T-helper 9 cell (primary cell): ENCODE measurements around the gene TTYH1.
"Not testable (repeated sequence)": the region's sequence is repeated elsewhere in the genome, so short reads cannot be mapped to it uniquely, and the experiment has no call there.

Experiments used
- DNase-seq: peaks from one replicate; pipeline ENCODE4 v3.0.0-alpha.2; 2020

The TTYH1 gene

DNA sequence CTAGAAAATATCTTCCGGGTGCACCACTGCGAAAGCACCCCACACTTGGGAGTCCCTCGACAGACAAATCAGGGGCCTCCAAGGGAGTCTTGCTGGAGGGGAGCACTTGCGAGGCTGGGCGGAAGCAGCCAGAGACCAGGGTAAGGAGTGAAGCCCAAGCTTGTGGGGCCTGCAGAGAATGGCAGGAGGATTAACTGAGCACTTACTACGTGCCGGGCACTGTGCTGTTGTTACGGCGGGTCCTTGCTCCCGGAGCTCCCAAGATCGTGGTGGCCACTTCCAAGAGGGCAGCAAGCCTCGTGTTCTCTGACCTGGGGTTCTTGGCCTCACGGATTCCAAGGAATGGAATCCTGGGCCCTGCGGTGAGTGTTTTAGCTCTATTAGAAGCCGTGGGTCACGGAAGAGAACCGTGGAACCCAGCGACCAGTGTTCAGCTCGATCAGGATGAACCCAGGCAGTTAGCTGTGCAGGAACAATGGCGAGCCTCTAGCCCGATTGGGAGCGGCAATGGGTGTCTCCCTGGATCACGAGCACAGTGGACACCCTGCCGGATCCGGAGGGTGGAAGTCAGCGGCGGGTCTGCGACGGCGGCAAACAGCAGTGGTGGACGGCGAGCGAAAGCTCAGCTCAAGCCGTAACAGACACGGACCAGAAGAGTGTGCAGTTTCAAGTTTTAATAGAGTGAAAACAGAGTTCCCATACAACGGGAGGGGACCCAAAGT is 9.6 kb downstream of the TTYH1 start:
- no peak for DNase-seq

DNA sequence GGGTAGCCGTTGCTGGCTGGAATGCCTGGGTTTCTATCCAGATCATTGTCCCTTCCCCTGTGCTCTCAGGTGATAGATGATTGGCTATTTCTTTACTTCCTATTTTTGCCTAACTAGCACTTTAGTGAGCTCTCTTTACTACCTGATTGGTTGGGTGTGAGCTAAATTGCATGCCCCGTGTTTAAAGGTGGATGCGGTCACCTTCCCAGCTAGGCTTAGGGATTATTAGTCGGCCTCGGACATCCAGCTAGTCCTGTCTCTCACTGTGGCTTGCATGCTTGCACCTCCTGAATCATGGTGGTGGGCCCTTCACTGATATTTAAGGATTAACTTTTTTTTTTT is 10.1 kb downstream of the TTYH1 start:
- no peak for DNase-seq

DNA sequence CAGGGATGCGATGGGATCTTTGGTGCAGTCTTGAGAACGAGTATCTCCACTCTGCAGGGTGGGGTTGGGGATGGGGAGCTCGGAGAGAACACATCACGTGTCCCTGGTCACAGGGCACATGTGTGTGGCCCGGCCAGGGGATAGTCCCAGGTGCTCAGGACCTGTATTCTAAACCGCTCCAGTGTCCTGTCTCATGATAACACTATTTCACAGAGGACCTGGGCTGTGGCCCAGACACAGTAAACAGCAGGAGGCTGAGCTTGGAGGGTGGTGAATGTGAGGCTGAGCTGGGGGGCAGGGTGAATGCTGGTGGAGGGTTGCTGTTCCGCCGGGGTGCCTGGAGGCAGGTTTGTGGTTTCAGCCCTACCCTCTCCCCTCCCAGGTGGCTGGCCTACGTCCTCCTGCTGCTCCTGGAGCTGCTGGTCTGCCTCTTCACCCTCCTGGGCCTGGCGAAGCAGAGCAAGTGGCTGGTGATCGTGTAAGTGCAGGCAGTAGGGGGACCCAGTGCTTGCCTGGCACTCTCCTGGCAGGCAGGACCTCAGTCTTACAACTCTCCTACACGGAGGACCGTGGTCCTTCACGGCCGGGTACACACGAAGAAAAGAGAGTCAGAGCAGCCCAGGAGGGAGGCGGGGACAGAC is 11.1 kb downstream of the TTYH1 start:
- no peak for DNase-seq

DNA sequence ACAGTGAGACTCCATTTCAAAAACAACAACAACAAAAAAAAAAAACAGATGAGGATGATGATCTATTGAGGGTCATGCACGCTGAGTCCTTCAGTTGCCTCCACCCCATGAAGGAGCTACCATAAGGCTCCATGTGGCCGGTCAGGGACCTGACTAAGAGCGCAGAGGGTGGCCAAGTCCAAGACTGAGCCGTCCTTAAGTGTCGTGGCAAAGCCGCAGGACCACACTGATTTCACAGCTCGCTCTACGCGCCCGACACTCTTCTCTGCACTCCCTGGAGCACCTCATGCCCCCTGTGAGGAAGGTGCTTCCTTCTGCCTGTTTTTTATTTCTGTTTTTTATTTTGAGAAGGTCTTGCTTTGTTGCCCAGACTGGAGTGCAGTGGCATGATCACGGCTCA is 12.3 kb downstream of the TTYH1 start:
- no peak for DNase-seq

DNA sequence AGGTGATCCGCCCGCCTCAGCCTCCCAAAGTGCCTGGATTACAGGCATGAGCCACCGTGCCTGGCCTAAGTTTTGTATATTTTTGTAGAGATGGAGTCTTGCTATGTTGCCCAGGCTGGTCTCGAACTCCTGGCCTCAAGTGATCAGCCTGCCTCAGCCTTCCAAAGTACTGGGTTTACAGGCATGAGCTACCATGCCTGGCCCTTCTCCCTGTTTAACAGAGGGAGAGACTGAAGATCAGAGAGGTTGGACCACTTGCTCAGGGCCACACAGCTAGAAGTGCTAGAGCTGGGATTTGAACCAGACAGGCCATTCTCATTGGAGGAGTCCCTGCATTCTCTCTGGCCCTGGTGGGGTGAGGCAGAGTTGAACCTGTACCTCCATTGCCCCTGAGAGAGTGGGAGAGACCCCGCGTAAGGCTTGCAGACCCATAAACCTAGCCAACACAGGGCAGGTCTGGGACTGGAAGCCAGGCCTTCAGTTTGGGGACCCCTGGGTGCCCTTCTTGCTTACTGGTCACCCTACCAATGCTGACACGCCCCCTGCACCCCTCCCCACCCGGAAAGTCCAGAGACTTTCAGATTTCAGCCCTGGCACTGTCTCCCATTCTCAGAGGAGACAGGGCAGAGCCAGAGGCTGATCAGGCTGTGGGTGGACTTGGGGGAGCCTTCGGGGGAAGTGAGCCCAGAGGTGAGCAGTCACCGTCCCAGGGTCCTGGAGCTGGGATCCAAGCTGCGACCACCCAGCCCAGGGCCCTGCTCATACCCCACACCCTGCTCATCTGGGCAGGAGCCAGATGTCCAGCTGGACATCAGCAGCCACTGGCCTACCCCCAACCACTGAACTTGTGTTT is 13.3 kb downstream of the TTYH1 start:
- no peak for DNase-seq

DNA sequence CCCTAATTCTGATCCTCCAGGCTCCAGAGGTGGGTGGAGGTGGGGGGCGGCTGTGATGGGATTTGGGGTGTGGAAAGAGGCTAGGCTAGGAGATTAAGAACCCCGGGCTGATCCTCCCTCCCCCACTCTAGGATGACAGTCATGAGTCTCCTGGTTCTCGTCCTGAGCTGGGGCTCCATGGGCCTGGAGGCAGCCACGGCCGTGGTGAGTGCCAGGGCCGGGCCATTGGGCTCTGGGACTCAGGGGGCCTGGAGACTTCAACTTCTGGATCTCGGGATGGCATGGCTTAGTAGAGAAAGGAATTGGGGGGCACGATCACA is 13.9 kb downstream of the TTYH1 start:
- DNase-seq = no peak

DNA sequence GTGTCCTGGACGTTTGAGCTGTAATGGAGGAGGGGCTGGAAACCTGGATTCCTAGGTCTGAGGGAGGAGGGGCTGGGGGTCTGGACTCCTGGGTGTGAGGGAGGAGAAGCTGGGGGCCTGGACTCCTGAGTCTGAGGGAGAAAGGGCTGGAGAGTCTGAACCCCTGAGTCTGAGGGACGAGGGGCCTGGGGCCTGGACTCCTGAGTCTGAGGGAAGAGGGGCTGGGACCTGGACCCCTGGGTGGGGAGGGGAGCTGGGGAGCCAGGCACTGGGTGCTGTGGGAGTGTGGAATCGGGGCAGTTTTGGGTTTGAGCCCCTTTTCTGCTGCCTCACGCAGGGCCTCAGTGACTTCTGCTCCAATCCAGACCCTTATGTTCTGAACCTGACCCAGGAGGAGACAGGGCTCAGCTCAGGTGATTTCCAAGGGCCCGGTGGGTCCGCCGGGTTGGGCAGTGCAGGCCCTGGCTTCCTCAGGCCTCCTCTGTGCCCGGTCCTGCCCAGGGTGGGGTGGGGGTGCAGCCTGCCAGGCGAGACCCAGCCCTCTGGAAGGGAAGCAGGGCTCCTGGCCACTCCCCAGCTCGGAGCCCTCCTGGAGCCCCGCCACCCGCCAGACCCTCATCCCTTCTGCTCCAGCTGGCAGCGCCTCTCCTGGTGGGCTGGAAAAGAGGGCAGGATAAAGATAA is 14.4 kb downstream of the TTYH1 start:
- no peak for DNase-seq

DNA sequence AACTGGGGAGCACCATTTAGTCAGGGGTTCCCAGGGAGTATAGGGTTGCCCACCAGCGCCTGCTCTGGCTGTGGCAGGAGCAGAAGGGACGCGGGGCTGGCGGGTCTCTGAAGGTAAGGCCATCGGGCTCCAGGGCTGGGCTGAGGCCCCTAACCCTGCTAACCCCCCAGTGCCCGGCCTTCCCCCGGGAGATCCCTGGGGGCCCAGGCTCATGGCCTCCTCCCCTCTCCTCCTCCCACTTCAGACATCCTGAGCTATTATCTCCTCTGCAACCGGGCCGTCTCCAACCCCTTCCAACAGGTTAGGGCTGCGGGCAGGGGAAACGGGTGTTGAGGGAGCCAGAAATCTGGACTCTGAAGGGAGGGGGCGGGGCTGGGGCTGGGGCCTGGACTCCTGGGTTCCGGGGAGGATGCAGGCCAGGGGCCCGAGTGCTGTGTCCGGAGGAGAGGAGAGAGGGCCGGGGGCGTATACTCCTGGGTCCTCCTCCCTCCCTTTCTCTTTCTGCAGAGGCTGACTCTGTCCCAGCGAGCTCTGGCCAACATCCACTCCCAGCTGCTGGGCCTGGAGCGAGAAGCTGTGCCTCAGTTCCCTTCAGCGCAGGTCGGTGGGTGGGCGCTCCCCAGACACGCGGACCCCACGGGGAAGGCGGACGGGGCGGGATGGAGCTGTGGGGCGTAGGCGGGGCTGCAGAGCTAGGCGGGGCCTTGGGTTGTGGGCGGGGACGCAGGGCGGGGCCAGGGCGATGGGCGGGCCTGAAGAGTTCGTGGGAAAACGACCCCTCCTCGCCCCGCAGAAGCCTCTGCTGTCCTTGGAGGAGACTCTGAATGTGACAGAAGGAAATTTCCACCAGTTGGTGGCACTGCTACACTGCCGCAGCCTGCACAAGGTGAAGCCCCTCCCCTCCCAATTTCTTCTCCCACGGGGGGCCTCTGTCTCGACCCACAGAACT is 15.3 kb downstream of the TTYH1 start:
- peak; percentile 39 for DNase-seq

DNA sequence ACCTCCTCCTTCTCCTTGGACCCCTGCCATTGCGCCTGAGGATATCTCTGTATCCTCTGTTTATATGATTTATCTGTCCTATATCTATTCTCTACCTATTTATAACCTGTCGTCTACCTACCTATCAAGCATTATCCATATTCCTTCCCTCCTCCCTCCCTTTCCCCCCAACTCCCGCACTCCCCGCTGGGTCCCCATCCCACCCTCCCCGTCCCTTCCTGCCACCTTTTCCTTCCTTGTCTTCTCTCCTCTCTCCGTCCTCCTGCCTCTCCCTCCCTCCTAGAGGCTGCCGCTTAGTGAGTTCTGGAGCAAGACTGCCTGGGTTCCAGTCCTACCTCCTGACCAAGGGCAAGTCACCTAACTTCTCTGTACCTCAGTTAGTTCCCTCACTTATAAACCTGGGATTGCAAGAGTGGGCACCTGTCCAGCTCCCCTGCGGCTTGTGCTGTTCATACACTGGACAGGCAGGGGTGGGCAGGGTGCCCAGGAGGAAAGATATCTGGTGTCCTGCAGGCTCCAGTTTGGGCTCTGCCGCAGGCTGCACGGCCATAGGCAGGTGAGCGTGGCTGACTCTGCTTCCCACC is 16.1 kb downstream of the TTYH1 start:
- no peak for DNase-seq

DNA sequence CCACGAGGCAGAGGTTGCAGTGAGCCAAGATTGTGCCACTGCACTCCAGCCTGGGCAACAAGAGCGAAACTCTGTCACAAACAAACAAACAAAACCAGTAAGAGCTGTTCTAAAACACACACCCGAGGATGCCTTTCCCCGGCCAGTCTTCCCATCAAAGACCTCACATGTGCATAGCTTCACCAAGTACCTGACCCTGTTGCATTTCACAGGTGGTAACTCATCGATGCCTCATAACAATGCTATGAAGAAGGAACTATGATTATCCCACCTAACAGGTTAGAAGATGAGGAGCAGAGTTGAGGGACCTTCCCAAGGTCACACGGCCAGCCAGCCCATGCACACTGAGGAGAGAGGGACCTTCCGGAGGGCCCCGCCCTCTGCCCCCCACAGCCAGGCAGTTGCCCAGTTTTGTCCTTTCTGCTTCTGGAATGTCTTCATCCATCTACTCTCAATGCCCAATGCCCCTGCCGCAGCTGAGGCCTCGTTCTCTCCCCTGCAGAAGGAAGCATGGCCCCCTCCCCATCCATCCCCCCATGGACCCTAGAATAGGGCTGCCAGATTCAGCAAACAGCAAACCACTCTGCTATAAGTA is 17.0 kb downstream of the TTYH1 start:
- DNase-seq = no peak

DNA sequence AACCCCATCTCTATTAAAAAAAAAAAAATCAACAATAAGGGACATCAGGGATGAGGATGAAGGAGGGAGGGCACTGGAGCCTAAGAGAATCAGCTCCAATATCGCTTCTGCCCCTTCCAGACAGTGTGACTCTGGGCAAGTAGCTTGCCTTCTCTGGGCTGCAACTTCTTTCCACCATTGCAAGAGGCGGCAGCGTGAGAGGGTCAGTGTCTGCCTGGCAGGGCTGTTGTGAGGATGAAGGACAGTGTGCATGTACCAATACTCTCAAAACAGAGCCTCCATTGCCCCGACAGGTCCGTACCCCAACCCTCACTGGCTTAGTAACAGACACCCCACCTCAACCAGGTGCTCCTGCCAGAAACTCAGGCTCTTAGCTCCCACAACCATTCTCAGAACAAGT is 18.4 kb downstream of the TTYH1 start:
- DNase-seq = no peak

DNA sequence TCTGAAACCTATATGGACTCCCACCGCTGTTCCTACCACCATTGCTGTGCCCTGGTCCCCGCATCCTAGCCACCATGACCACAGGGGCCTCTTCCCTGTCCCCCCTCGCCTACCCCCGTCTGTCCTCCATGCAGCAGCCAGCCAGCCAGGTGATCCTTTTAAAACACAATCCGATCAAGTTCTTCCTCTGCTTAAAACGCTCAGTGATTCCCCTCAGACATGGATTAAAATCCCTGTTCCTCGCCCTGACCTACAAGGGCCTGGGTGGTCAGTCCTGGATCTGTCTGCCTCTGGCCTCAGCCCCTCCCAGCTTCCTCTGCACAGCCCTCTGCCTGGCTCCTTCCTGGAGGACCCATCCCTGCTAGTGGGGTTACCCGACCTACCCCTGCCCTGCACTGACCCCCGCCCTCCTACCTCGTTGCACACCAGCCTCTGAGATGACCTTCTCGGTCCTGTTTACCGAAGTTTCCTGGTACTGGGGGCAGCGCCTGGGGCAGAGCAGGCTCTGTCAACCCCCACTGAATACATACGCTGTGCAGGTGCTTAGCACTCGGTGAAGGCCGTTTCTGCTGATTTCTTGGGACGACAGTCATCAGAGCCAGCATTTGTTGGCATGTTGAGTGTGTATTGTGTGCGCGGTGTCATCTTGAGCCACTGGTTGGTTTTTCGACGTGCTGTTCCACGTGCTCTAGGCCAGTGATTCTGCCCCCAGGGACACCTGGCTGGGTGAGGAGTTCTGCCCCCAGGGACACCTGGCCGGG is 19.0 kb downstream of the TTYH1 start:
- no peak for DNase-seq

DNA sequence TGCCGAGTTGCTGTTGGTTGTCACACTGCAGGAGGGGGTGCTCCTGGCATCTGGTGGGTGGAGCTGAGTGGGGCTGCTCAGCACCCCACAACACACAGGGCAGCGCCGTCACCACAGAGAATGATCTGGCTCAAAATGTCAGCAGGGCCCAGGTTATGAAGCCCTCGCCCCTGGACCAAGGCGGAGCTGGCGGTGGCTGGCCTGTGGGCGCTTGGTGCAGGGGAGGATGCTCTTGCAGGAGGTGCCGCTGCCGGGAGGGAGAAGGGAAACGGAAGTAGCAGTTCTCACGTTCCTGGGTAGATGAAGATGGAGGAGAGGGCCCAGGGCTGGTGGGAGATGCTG is 19.6 kb downstream of the TTYH1 start:
- DNase-seq = no peak

DNA sequence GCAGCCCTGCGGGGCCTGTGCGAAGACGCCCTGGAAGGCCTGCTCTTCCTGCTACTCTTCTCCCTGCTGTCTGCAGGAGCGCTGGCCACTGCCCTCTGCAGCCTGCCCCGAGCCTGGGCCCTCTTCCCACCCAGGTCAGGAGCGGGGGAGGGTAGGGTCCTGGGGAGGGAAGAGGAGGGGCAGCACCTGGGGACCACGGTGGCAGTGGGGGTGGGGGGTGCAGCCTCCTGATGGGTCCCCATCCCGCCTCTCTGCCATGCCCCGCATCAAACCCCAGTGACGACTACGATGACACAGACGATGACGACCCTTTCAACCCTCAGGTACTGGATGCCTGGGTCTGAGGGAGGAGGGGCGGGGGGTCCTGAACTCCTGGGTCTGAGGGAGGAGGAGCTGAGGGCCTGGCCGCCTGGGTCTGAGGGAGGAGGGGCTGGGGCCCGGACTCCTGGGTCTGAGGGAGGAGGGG is 20.3 kb downstream of the TTYH1 start:
- DNase-seq = no peak

DNA sequence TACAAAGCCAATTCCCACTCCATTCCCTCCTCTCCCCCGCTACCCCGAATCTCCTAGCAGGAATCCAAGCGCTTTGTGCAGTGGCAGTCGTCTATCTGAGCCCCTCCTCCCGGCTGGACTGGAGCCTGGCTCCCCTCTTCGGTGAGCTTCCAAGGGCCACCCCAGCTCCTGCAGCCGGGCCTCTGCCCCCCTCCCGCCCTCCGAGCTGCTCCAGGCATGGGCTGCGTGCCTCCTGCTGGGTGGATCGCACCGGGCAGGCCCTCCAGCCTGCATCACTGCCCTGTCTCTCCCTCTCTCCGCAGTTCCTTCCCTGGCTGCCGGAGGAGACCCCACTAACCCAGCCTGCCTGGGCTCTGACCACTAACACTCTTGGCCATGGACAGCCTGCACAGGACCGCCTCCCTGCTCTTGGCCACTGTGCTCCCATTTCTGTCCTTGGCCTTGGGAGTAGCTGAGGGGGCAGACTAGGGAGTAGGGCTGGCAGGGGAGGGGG is 20.8 kb downstream of the TTYH1 start:
- DNase-seq = no peak

DNA sequence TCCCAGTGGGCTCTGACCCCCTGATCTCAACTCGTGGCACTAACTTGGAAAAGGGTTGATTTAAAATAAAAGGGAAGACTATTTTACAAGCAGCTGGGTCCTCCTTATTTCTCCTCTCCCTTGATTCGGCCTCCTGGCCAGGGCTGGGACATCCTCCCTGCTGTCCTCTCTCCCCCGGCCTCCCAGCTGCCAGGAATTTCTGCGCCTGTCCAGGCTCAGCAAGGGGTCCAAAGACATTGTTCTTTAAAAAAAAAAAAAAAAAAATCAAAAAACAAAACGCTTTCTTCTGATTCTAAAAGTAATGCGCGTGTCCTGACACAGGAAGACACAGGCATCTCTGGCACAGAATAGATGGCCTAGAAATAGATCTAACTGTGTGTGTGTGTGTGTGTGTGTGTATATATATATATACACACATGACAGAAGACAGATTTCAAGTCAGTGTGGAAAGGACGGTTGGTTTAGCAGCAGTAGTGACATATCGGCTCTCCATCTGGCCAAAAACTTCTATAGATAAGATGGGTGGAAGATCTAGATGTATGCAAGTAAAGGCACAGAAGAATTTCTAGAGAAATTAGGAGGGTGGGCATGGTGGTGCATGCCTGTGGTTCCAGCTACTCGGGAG is 21.5 kb downstream of the TTYH1 start:
- no peak for DNase-seq

DNA sequence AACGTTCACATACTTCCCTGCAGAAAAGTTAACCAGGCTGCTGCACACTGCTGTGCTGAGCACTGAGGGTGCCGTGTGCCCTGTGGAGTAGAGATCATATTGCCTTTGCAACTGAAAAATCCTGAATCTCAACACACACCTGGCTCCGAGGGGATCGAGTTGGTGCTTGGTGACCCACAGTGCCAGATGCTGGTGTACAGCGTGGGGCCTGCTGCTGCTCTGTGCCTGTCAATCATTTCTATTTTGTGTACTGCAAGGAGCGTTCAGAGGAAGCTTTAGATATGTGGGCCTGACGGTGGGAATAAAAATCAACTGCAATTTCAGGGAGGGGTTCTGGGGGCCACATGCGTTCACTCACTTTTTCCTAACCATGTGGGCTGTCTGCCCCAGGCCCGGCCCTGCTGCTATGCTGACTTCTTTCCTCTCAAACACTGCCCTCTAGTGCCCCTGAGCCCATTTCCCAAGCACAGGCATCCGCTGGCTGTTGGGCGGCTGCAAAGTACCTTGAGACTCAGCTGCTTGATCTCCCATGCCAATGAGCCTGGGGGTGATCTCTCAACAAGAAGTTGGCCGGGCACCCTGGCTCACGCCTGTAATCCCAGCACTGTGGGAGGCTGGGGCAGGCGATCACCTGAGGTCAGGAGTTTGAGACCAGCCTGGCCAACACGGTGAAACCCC is 24.0 kb downstream of the TTYH1 start:
- DNase-seq = no peak

DNA sequence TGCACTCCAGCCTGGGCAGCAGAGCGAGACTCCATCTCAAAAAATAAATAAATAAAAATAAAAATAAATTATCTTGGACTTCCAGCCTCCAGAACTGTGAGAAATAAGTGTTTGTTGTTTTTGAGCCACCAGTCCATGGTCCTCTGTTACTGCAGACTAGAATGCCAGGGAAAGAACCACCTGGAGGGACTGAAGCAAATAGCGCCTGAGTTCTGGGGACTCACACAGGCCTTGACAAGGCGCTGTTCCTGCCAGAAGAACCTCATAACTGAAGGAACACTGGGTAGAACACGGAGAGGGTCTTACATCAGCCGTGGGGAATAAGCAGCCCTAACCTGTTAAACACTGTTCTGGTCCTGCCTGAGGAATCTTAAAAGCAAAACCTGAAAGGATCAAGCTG is 25.4 kb downstream of the TTYH1 start:
- DNase-seq = no peak

DNA sequence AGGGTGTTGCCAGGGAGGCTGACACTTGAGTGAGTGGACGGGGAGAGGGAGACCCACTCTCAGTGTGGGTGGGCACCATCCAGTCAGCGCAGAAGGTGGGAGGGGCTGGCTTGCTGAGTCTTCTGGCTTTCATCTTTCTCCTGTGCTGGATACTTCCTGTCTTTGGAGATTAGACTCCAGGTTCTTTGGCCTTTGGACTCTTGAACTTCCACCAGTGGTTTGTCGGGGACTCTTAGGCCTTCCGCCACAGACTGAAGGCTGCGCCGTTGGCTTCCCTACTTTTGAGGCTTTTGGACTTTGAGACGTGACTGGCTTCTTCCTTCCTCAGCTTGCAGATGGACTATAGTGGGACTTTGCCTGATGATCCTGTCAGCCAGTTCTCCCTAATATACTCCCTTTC is 29.5 kb downstream of the TTYH1 start:
- DNase-seq = no peak

DNA sequence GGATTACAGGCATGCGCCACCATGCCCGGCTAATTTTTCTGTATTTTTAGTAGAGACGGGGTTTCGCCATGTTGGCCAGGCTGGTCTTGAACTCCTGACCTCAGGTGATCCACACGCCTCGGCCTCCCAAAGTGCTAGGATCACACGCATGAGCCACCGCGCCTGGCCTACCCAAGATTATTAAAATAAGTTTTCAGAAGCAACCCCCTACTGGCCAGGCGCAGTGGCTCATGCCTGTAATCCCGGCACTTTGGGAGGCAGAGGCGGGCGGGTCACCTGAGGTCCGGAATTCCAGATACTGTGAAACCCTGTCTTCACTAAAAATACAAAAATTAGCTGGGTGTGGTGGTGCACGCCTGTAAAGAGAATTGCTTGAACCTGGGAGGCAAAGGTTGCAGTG is 31.1 kb downstream of the TTYH1 start:
- not testable (repeated sequence) for DNase-seq
